Sciatic nerve (tissue), 2 donors: ENCODE data around the gene CCDC102B. TPM values are rescaled to one million over a fixed set of nuclear protein-coding genes. Genes with fewer than 3 reads are reported as not detected.

Source experiments
- ATAC-seq: fragments of 200-7000 bp; cut with Tn5 transposase; one replicate; pipeline ENCODE4 v1.9.1; 2020; ENCODE audit warnings: mild to moderate bottlenecking, moderate library complexity
- DNase-seq: peaks from one replicate; pipeline ENCODE4 v3.0.0-alpha.2; 2020; ENCODE audit warnings: low spot score
- intact Hi-C: fragments of 100-400 bp; cut with DNase I; formaldehyde crosslinking; loops from one replicate; pipeline ENCODE4 v1.14.2; 2022
- total RNA-seq: library from RNA; stranded (reverse); fragmentation: NEBNext Ultra II Directional; extraction: Animal tissue kit (Norgen Biotek cat#: 25700); gene quantifications from one replicate; pipeline ENCODE4 v1.2.1, GENCODE V29; 2021
- donor health status: DM: no; HTN: no; CAD: no.
- donor health status: DM: no; HTN: no; CAD: no.

CCDC102B gene
- total RNA-seq, 1 donor from 2014 or later: 16.5 TPM

DNA sequence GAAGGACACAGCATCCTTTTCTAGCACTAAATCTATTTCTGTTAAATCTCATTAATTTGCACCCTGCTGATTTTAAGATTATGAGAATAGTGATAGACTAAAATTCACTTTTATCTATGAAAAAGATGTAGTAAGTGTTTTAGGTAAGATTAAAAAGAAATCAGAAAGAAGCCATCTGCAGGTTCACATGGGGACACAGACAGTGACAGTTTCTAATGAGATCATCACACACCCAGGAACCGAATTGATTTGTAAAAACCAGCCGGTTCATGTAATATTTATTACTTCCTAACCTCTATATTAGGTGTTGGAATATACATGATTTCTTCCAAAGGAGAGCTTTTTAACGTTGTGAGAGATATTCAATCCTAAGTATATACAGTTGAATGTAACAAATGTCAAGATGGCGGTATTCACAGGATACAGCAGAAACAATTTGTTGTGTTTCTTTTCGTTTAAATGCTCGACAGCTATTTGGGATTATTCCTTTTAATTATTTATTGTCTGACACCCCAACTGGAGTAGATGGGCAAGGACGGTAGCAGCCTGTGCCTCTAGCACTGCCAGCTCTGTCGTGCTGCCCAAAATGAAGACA is 223.4 kb downstream of the CCDC102B start:
- no peak for DNase-seq
- intact Hi-C loops: no loop called here
- ATAC-seq: no peak

GRCh38 chr18:69022426-69022825 is 224.5 kb downstream of the CCDC102B start:
- no peak for DNase-seq
- intact Hi-C loops: no loop called here
- no peak for ATAC-seq

DNA sequence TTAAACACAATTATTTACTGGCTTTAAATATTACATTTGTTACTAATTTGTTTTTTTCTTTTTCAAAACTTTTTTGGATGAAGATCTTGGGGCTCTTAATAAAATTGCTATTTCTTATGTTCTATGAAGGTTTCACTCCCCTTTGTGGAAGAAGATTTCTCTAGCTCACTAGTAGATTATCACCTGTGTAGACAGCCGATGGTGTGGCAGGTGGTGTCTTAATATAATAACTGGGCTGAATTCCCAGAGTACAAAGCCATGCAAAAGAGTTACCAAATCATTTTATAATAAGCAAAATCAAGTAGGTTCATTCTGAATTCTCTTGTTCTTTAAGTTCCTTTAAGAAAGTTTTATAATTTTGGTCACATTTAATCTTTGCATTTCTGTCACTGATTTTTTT is 233.7 kb downstream of the CCDC102B start:
- ATAC-seq (no peak), DNase-seq (no peak)
- intact Hi-C loops: no loop called here

- ATAC-seq (no peak), DNase-seq (no peak)
- intact Hi-C loops: no loop called here
These were observed 234.1 kb downstream of the CCDC102B start for GRCh38 chr18:69032009-69032408.

DNA sequence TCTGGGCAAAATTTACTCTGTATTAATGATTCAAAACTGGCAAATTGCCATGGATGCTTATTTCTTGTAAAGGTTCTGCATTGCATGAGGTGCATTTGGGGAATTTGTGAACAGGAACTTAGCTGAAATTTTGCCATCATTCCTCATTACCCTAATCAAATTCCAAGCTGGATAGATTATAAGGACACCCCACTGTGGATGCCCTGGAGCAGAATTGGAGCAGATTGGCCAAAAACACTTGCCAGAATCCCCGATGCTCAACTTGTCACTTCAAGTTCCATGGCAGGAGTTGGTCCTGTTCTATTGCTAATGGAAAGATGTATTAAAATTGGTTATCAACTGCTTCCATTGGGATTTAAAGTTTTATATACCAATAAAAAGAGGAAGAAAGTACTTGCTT is 237.9 kb downstream of the CCDC102B start:
- no peak for ATAC-seq
- intact Hi-C loops: no loop called here

DNA sequence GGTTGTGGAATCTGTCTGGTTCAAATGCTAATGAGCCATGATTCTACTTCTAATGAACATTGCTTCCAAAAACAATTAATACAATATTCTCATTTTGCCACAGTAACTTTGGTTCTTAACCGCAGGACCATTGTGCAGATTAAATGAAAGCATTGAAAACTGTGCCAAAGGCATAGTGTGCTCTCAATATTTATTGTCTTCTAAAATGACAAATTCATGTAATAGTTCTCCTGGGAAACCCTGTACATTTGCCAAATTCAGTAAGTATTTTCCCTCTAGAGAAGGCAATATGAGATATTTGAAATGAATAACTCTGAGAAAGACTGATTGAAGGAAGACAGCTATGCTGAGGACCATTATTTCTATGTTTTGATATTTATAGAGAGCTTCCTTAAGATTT is 246.3 kb downstream of the CCDC102B start:
- intact Hi-C loops: no loop called here
- DNase-seq (no peak), ATAC-seq (no peak)

More for the DNA sequence above, 237.9 kb downstream of the CCDC102B start:
- no peak for DNase-seq

DNA sequence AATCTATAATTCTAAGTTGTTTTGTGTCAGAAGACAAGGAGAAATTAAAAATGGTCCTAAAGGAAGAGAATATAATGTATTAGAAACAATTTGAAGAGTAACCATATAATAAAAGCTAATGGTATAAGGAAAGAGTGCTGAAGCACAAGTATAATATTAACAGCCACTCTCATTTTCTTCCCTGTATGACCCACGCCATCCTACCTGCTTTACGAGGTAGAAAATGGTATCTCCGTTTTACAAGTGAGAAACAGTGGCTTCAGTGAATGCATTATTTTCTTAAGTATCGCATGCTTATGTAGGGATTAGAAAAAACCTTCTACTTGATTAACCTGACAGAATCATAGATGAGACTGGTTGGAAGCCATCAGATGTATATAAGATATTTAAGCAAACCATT is 266.2 kb downstream of the CCDC102B start:
- intact Hi-C loops: no loop called here
- no peak for DNase-seq
- no peak for ATAC-seq

DNA sequence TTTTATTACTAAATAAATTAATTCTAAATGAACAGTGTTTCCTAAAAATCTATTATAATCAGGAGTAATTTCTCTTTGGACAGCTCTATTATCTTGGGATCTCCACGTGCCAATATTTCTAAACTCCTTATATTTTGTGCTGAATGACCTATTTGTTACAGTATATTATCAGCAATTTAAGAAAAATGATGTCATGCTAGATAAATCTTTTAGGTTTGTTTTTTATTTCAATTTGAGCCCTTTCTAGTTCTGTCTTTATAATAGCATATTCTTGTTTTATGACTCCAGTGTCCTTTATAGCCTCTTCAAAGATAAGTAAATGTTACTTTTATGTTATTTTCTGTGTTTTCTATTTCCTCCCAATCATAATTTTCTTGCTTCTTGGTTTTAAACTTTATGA is 269.2 kb downstream of the CCDC102B start:
- intact Hi-C loops: no loop called here
- no peak for ATAC-seq
- DNase-seq: no peak

GRCh38 chr18:69071680-69072079 is 273.8 kb downstream of the CCDC102B start:
- DNase-seq: no peak
- no peak for ATAC-seq
- intact Hi-C loops: no loop called here

GRCh38 chr18:69081846-69082245 is 284.0 kb downstream of the CCDC102B start:
- no peak for ATAC-seq
- intact Hi-C loops: no loop called here
- no peak for DNase-seq

- intact Hi-C loops: no loop called here
- no peak for DNase-seq
- ATAC-seq: no peak
These were observed 284.6 kb downstream of the CCDC102B start for GRCh38 chr18:69082499-69082898.

GRCh38 chr18:69085951-69086350 is 288.1 kb downstream of the CCDC102B start:
- no peak for ATAC-seq
- DNase-seq: no peak
- intact Hi-C loops: no loop called here

DNA sequence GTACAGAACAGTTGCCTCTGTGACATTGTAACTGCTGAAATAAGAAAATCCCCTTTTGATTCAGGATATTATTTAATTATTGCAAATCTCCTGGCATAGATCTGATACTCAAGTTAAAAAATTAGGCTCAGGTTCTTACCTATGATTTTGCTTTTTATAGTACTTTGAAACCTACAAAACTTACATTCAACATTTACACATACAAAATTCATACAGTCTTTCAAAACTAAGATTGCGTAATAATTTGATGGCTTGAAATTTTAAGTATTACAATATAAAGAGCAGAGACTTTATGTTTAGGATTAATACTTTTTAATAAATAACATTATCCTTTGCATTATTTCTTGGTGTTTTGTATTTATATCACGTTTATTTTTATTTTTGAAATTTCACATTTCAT is 291.1 kb downstream of the CCDC102B start:
- DNase-seq (no peak), ATAC-seq (no peak)
- intact Hi-C loops: no loop called here

- intact Hi-C loops: no loop called here
- DNase-seq (no peak), ATAC-seq (no peak)
These were observed 299.5 kb downstream of the CCDC102B start for GRCh38 chr18:69097349-69097748.

GRCh38 chr18:69102959-69103358 is 305.1 kb downstream of the CCDC102B start:
- DNase-seq: no peak
- no peak for ATAC-seq
- intact Hi-C loops: no loop called here

Other genes starting within 250 kb of the CCDC102B start
- 59.2 TPM for gene TMX3, start 83.0 kb upstream of the CCDC102B start, total RNA-seq